GM12873 (cell line): ENCODE measurements around the gene WDR59.

Source experiments
- TF ChIP-seq, protein P1 (sequence below): IDR thresholded peaks from 2 replicates; pipeline ENCODE4 v1.5.1; 2012; ENCODE audit warnings: low read depth, mild to moderate bottlenecking, moderate library complexity, low read length, control low read depth; ENCODE audit not compliant: insufficient read depth; ENCODE audit errors: missing control alignments

The WDR59 gene

DNA sequence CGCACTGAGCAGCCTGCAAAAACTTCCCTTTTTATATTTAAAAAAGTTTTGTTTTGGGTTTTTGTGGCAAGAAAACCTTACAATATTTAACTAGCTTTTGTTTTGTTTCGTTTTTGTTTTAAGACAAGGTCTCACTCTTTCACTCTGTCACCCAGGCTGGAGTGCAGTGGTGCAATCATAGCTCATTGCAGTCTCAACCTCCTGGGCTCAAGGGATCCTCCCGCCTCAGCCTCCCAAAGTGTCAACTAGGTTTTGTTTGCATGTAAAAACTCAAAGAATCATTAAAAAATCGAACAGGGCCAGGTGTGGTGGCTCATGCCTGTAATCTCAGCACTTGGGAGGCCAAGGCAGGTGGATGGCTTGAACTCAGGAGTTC lies 132.4 kb downstream of the WDR59 start:
- TF ChIP-seq, protein P1, sequence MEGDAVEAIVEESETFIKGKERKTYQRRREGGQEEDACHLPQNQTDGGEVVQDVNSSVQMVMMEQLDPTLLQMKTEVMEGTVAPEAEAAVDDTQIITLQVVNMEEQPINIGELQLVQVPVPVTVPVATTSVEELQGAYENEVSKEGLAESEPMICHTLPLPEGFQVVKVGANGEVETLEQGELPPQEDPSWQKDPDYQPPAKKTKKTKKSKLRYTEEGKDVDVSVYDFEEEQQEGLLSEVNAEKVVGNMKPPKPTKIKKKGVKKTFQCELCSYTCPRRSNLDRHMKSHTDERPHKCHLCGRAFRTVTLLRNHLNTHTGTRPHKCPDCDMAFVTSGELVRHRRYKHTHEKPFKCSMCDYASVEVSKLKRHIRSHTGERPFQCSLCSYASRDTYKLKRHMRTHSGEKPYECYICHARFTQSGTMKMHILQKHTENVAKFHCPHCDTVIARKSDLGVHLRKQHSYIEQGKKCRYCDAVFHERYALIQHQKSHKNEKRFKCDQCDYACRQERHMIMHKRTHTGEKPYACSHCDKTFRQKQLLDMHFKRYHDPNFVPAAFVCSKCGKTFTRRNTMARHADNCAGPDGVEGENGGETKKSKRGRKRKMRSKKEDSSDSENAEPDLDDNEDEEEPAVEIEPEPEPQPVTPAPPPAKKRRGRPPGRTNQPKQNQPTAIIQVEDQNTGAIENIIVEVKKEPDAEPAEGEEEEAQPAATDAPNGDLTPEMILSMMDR = no peak

DNA sequence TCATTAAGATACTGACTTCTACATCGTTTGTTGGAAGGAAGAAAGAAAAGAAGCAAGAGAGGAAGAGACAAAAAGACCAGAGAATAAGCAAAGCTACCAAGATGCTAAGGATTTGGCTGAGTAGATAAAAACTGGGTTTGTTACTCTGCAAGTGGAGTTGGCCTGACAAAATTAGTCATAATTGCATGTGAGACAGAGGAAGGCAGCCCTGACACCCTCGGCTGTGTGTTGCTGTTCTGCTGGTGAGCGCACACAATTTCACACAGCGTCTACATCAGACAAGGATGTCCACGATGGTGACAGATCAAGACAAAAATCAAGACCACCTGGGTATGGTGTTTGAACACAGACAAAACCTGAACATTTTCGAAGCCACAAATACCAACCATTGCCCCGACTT lies 134.9 kb downstream of the WDR59 start:
- TF ChIP-seq, protein P1 = no peak

DNA sequence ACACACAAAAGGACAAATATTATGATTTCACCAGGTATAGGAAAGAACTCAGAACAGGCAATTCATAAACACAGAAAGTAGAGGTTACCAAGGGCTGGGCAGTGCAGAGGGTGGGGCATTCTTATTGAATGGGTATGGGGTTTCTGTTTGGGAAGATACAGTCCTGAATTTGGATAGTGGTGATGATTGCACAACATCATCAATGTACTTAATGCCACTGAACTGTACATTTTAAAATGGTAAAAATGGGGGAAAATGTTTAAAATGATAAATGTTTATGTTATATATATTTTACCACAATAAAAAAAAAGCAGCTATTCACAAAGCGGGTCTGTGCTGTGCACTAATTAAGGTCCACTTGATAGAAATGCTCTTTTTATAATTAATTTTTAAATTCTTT lies 137.7 kb downstream of the WDR59 start:
- TF ChIP-seq, protein P1 = no peak

DNA sequence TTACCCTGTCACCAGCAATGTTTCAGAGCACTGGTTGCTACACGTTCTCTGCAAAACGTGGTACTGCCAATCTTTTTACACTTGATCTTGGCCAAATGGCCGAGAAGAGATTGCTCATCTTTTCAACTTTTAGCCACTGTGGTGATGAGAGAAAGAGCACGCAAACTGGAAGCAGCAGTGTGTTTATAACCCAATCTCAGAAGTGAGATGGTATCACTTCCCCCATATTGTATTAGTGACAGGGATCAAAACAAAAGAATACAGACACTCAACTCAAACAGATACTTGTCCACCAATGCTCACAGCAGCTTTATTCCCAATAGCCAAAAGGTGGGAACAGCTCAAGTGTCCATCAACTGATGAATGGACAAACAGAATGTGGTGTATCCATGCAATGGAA lies 138.2 kb downstream of the WDR59 start:
- TF ChIP-seq, protein P1 = no peak

DNA sequence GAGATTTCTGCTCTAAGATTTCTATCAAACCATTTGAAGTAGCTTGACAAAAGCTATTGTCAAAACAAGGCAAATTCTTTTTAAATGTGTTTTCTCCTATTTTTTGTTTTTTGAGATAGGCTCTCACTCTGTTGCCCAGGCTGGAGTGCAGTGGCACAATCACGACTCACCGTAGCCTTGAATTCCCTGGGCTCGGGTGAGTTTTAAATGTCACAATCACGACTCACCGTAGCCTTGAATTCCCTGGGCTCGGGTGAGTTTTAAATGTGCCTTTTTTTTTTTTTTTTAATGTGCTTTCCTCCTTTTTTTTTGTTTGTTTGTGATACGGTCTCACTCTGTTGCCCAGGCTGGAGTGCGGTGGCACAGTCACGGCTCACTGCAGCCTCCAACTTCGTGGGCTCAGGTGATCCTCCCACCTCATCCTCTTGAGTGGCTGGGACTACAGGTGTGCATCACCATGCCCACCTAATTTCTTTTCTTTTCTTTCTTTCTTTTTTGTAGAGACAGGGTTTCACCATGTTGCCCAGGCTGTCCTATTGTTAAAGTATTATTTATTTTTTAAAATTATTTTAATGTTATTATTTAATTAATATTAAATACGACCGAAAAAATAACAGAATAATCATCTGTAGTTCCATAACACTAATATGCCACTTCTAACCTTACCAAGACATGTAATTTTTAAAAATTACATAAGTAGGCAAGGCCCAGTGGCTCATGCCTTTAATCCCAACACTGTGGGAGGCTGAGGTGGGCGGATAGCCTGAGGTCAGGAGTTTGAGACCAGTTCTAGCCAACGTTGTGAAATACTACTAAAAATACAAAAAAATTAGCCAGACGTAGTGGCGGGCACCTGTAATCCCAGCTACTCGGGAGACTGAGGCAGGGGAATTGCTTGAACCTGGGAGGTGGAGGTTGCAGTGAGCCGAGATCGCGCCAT lies 140.6 kb downstream of the WDR59 start:
- TF ChIP-seq, protein P1 = no peak

DNA sequence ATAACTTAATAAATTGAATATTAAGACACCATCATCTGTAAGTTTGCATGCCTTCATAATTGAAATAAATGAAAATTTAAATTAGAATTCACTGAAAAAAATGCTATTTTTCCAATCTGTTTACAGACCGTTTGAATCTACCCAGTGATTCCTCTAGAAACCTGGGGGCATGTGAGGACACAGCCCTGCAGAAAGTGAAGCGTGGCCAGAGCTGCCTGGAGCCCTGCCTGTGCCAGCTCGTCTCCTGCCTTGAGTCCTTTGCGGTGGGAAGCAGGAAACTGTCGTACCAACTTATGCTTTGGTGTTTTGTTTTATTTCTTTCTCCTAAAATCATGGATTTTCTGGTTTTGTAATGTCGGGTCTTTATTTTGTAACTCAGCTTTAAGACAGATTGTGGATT lies 142.5 kb downstream of the WDR59 start:
- TF ChIP-seq, protein P1 = no peak

DNA sequence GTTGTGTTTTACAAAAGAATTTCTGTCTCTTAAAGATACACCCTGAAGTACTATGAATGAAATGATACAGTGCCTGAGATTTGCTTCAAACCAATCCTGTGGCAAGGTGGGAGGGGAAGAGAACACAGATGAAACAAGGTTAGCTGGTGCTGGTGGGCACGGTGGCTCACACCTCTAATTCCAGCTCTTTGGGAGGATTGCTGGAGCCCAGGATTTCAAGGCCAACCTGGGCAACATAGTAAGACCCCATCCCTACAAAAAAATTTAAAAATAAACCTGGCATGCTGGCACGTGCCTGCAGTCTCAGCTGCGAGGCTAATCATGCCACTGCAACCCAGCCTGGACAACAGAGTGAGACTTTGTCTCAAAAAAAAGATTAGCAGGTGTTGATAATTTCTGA lies 143.0 kb downstream of the WDR59 start:
- TF ChIP-seq, protein P1 = no peak
